GM21515 (cell line): ENCODE results near the gene DAPK1.

Experiments used
- ATAC-seq: cut with Tn5 transposase; IDR thresholded peaks from one replicate; pipeline ENCODE4 v1.9.1; 2021; ENCODE audit not compliant: unreplicated experiment

DAPK1 gene

GRCh38 chr9:87516222-87516925, 18.7 kb downstream of the DAPK1 start:
- no peak for ATAC-seq

- ATAC-seq, result no peak
These were observed 19.2 kb downstream of the DAPK1 start for GRCh38 chr9:87516926-87517290.

DNA sequence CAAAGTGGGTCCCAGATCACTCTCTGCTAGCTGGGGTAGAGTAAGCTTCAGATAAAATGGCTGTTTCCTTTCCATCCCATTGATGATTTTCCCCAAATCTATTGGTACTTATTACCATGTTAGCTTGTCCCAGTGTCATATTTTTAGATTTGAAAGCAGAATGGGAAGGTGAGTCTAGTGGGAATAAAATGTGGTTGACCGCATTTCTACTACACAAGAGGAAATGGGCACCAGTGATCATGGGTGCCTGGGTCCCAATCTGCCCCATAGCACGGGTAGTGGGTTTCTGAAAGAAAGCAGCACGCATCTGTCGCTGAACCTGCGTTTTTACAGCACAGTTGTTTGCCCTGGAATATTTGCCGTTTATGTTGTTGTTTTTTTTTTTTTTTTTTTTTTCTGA, 20.1 kb downstream of the DAPK1 start:
- no peak for ATAC-seq

DNA sequence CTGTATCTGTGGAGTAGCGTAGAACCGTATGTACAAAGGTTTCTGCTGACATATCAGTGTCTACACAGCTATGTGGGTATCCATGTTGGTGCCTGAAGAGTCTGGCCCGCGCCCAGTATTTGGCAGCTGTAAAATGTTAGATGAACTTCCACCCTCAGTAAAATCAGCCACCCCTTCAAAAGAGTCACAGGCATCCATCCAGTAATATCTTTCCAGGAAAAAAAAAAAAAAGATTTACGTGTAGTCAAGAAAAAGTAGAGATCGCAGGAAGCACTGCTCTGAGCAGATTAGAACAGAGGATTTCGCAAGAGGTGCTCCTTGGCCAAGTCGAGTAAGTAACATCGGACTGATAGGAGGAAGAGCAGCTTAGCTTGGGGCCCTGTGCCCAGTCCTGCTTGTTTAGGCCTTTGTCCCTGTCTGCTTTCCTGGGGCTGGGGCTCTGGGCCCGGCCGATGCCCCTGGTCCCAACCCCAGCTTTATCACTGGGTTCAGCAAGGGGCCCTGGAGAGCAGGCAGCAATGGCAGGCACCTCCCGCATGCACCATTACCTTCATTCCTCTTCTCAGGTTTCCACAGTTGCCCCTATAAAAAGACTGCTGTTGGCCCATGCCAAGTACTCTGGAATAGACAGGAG, 21.2 kb downstream of the DAPK1 start:
- no peak for ATAC-seq

DNA sequence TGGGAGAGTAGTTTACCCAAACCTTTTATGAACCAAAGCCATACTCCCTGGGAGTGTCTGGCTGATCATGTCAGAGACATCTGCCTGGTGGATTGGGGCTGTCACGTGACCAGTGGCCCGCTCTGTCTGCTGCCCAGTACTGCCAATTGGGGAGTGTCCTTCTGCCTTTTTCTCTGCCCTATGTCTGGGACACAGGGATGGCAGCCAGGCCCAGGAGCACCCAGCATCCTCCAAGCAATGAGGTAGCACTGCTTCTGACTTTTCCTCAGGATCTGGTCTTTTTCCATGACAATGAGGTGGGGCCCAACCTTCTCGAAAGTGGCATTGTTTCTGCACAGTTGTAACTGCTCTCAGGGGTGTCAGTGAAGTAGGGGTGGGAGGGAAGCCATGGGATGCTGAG, 21.8 kb downstream of the DAPK1 start:
- no peak for ATAC-seq

GRCh38 chr9:87520172-87520683, 22.6 kb downstream of the DAPK1 start:
- ATAC-seq, result no peak

DNA sequence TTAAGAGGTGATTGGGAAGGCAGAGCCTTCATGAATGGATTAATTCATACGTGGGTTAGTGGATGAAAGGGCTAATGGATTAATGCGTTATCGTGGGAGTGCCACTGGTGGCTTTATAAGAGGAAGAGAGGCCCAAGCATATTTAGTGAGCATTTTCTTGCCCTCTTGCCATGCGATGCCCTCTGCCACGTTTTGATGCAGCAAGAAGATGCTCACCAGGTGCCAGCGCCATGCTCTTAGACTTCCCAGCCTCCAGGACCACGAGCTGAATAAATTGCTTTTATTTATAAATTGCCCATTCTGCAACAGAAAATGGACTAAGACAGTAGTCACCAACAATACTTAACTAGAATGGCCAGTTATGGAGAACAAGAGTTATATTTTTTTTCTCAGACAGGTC, 24.2 kb downstream of the DAPK1 start:
- no peak for ATAC-seq

DNA sequence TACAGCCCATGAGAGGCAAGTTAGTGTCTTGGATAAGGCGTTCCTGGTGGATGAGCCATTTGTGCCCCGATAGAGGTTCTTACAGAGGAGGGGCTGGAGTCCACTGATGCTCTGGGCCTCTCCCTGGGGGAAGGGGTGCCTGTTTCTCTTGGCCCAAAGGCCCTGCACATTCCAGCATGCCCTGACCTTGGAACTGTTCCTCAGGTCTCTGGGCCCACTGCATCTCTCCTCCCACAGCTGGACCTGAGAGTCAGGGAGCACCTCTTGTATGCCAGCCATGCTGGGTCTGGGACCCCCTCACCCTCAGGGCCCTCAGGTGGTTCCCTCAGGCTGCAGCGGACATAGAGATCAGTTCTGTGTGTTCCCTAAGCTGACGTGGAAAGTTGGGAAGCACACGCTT, 26.4 kb downstream of the DAPK1 start:
- no peak for ATAC-seq

DNA sequence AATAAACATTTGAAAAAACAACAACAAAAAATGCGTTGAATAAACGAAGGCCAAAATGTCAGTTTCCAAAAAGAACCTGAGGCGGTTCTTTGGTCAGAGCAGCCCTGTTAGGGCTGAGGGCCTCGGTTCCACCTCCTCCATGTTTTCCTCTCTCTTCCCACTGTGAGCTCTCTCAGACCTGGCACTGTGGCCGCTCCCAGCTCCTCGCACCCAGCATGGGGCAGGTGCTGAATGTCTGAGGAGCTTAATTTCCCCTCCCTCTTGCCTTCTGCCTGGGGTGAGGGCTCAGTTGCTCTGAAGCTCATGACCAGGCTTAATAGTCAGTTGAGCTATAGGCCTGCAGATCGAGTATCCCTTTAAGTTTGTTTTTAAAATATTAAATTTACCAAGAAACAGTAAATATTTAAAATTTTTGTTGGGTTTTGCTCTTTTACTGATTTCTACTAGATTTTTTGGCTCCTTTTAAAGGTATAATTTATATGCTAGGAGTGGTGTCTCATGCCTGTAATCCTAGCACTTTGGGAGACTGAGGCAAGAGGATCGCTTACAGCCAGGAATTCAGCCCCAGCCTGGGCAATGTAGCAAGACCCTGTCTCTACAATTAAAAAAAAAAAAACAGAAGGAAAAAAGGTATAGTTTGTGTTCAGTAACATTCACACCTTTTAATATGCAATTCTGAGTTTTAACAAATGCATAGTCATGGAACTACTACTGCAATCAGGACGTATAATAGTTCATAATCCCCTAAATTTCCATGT, 28.1 kb downstream of the DAPK1 start:
- ATAC-seq, result no peak

DNA sequence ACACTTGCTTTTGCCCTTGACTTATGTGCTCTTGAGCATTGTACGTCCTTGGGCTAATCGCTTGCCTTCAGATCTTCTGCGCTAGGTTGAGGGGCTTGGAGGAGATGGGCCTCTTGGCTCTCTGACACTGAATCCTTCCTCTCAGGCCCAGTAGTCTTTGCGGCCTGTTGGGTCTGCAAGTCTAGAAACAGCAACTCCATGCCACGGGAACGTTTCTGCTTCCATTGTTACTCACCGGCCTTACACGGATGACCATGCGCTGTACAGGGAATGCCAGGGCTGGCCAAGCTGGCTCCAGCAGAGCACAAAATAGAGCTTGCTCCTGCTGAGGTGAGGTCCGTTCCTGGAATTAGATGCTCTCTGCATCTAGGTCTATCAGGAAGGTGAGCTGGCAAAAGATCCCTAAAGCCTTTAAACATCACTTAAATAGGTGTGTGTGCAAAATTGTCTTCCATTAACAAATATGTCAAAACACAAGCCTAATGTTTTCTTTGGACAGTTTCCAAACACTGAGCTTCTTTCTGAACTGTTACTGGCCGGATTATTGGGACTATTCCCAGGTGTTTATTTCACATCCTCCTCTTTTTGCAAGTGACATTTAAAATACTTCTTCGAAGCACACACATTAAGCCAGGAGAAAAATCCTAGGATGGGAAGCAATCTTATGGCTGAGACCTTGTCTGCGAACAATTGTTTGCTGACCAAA, 29.7 kb downstream of the DAPK1 start:
- no peak for ATAC-seq

DNA sequence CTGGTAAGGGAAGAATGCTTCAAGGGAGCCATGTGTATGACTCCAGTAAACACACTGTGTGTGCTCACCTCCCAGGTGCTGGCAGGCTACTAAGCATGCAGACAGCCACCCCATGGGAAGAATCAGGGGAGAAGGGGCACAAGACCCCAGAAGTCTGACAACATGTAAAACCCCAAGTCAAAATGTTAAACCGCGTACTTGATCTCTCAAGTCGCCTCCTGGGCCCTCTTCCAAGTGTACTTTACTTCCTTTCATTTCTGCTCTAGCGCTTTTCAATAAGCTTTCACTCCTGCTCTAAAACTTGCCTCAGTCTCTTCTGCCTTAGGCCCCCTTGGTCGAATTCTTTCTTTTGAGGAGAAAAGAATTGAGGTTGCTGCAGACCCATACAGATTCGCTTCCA, 31.3 kb downstream of the DAPK1 start:
- no peak for ATAC-seq

GRCh38 chr9:87529671-87530070, 32.0 kb downstream of the DAPK1 start:
- no peak for ATAC-seq

DNA sequence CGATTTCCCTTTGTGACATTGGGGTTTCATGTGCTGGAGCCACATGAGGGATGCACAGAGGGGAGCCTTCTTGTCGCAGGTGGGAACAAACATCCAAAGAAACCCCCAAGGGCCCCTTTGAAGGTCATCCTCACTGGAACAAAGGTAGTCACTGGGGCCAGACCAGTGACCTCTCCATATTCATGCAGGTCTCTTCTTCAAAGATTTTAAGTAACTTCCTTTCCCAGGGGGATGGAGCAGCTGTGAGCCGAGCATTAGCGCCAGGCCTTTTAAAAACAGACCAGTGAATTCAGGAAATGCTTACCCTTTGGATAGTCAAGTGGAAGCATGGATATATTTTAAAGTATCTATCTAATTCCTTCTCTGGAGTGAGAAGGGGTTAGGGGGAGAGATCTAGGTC, 33.0 kb downstream of the DAPK1 start:
- no peak for ATAC-seq

DNA sequence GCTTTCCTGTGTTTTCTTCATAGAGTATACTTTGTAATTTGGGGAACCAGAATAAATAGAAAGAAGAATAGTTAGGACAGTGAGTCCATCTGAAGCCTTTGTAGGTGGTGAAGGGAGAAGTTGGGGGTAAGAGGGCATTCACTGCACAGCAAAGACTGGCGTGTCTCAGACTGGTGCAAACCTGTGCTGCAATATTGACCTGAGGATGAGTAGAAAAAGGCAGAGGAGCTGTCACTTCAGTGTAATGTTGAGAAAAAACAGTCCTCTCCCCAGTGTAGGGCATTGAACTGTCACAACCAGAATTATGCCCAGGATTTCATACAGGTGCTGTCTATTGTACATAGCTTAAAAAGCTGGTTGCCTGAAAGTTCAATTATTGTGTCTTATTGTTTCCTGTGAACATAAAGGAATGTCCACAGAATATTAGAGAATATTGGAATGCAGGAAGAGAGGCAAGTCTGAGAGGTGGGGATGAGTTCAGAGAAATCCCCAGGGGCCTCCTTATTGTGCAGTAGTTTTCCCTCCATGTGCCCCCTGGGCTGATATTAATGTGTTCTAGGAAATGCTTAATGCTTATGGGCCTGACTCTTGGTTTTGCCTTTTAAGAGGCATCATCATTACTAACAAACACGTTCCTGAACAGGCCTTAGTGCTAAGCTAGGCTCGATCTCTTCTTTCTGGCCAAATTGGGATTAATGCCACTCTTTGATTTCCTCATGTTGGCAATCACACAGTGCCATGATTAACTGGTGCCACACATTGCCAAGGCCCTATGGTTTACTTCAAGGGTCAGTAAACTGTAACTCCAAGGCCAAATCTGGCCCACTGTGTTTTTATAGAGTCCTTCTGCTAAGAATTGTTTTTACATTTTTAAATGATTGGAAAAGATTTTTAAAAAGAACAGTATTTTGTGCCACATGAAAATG, 34.0 kb downstream of the DAPK1 start:
- no peak for ATAC-seq

DNA sequence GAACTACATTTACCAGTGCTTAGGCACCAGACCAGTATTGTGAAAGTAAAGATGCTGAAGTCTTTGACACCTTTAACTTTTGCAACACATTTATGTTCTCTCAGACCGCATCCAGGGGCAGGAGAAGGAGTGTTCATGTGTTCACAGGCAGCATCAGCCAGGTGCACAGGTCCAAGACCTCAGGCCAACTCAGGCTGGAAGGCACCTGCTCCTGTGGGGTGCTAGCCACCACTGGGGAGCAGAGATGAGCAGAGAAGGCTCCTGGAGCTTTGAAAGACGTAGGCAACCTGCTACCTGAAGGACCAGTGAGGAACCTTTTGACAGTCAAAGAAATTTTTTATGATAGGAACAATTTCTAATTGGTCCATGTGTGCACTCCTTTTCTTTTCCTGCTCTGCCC, 35.6 kb downstream of the DAPK1 start:
- no peak for ATAC-seq

DNA sequence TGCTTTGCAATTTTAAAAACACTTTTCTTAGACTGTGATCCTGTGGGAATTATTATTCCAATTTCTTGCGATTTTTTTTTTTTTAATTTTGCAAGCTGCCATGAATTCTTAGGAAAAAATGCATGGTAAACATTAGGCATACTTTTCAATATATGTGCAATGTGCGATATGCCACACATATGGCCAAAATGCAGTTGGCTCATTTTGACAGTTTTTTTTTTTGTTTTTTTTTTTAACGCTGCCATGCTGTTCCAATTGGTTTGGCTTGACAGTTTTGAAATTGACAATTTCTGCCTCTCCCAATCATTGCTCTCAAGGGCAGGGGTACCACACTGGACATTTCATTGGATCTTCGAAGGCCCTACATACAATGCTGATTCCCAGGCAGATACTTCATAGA, 36.4 kb downstream of the DAPK1 start:
- no peak for ATAC-seq

- no peak for ATAC-seq
These were observed 37.3 kb downstream of the DAPK1 start for GRCh38 chr9:87534957-87535356.

DNA sequence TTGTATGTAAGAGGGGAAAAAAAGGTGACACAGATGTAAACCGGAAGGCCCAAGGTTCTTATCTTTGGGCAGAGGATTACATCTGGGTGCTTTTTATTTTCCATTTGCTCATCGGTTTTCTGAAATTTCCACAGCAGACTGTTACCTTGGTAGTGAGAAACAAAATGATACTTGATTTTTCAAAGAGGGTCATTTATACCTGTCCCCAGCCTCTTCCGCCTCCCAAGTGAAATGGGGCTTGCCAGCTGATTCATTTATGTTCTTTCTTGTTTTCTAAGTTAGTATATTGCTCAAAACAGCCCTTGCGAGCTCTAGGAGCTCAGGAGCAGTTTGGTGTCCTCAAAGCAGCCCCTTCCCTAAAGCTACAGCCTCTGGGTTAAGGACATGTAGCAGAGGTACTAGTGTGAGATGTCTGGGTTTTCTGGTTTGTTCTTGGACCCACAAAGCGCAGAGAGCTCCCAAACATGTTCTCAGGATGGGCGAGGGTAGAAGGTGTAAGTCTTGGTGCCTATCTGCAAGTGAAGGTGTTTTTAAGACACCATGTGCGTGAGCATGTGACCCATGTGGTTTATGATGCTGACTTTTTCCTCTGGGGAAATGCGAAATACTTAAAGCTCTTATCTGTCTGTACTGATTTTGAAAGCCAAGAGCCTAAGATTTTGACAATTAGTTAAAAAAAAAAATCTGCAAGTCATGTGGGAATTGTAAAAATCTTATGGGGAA, 38.3 kb downstream of the DAPK1 start:
- ATAC-seq, result peak; percentile 69

GRCh38 chr9:87537625-87538024, 40.0 kb downstream of the DAPK1 start:
- no peak for ATAC-seq
